HS-27A (cell line): ENCODE data around the gene RER1.

ENCODE experiments used
- DNase-seq: peaks from one replicate; pipeline ENCODE4 v3.0.0-alpha.2; 2012; ENCODE audit warnings: low read depth, missing footprints

Gene RER1

DNA sequence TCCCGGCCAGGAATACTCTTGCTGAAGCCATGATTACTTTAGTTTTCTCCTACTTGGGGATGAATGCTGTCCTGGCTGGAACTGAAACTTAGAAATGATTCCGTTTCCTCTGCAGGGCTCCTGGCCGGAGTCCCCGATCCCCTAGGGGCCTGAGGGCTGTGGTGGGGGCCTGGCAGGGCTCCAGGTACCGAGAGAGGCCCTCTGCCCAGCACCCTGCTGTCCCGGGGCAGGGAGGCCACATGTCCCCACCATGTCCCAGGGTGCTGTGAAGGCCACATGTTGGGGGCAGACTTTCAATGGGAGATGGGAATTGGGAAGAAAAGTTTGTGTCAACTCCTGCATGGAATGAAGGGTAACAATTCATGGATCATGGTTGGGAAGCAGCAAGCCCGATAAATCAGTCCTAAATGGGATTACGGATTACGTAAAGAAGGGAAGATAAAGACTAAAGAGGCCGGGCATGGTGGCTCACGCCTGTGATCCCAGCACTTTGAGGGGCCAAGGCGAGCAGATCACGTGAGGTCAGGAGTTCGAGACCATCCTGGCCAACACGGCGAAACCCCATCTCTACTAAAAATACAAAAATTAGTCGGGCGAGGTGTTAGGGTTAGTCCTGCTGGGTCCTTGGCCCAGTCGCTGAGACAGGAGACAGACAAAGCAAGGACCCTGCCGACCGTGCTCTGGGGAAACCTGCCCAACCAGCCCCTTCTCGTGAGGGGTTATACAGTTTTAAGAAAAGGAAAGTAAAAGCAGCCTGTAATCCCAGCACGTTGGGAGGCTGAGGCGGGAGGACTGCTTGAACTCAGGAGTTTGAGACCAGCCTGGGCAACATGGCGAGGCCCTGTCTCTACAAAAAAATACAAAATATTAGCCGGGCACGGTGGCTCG is 37.8 kb upstream of the RER1 start:
- no peak for DNase-seq

DNA sequence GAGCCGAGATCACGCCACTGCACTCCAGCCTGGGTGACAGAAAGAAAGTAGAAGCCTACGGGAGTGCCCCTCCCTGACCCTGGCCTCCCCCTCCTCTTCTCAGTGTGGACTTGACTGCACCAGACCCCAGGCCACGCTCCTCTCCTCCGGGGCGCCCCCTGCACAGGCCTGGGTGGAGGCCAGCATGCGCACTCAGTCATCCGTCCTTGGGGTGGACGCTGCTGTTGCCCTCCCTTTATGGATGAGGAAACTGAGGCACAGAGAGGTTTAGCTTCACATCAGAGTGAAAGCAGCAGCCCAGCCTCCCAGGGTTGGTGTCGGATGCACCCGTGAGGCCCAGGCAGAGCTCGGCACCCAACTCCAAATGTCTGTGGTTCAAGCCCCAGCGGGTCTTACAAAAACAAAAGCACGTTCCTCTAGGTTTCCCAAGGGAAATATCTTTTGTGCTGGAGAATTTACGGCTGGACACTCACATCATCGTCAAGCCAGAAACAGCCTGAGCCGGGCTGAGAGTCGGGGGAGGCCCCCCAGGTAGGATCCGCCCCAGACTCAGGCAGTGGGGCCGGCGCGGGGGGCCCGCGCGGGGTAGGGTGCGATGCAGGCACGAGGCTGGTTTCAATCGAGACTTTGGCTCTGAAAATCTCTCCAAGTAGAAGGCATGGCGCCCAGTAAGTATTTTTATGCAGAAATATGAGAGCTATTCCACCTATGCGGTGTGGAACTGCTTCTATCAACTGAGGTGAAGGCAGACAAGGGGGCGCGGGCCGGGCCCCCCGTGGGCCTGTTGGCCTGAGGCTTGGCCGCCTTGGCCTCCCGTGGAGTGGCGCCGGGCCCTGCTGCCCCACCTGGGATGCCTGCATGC is 36.9 kb upstream of the RER1 start:
- no peak for DNase-seq

DNA sequence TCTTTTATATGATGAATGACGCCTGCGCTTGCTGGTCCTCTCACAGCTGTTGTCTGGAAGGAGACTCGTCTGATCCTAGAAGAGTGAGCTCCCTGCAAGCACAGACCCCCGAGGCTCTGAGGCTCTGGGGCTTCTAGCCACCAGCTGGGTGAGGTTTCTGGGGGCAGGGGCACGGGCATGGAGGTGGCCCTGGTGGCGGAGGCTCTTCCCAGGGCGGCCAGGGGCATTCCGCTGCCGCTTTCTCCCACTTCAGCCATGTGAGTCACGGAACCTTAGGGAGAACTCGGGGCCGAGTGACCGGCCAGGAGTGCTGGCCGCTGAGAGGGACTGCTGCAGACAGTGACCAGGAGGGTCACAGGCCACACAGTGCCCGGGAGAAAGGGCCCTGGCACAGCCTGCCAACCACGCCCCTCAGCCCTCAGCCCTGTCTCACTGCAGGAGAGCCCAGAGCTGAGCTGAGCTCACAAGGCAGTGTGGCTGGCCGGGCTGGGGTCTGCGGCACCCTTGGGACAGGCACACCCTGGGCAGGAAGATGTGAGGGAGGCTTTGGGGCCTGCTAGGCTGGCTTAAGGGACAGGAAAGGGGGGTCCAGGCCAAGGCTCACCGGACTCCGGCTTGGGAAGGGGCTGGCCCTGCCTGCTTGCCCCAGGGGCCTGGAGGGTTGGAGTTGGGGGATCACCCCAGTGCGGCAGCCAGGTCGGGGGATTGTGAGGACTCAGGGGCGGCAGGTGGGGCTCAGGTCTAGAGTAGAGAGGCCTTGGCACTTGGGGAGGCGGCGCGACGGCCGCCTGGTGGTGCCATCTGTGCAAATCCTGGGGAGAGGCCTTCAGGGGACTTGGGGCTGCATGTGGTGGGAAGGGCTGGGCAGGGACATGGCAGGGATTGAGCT is 36.0 kb upstream of the RER1 start:
- no peak for DNase-seq

DNA sequence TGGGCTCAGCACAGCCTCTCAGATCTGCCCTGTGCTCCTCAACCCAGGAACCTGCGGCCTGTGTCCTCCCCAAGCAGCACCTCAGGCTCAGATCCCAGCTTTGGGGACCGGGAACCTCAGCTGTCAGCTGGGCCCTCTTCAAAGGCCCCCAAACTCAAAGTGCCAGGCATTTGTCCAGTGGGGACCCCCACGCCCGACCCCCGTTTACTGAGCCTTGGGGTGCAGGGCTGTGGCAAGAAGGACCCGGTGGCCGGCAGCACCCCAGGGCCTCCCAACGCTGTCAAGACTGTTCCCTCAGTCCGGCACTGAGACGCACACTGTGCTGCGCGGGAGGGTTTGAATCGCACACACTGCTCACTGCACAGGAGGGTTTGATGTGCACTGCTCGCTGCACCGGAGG is 35.2 kb upstream of the RER1 start:
- no peak for DNase-seq

DNA sequence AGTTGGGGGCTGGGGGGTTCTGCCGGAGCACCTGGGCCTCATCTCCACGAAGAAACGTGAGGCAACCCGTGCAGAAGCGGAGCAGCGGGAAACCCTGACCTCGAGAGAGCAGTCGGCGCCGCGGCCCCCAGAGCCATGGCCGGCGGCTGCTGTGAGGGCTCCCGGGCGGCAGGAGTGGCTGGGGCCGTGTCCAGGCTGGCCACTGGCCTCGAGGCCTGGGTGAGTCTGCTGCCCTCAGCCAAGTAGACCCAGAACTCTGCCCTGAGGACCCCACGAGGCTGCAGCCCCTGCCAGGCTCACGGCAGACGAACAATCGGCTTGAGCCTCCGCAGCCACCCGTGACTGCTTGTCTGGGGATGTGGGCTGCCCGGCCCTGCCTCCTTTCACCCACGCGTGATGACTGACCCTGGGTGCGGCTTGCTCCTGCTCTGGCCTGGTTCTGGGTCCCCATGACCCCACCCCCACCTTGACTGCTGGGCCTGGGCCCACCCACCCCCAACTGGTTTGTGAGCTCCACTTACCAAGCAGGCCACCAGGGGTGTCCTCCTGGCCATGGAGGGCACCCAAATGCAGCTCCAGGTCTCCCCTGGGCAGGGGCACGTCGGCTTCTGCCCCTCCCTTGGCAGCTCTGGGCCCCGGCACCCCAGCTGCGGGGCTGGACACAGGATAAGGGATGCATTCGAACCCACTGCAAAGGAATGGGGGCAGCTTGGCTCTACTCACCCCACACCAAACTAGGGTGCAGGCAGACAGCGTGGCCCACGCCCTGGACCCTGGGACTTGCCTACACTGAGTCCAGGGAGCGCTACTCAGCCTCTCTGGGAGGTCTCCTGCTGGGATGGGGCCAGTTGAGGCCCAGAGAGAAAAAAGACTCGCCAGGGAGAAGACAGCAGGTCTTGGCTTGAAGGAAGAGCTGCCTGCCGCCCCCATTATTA is 34.5 kb upstream of the RER1 start:
- no peak for DNase-seq

DNA sequence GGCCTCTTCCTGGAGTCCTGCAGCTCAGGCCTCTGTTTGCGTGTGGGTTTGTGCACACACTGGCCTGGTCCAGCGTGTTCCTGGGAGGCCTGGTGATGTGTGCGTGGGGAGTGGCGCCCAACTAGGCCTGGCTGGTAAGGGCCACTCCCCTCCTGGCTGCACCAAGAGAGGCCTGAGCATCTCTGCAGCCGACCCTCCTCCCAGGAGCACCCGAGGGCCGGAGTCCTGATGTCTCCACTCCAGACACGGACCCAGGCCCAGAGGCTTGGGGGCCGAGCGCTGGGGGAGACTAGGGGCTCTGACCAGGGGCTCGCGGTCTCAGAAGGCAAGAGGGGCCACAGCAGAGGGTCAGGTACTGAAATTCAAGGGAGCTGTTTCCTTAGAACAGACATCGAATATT is 33.6 kb upstream of the RER1 start:
- DNase-seq, result no peak

DNA sequence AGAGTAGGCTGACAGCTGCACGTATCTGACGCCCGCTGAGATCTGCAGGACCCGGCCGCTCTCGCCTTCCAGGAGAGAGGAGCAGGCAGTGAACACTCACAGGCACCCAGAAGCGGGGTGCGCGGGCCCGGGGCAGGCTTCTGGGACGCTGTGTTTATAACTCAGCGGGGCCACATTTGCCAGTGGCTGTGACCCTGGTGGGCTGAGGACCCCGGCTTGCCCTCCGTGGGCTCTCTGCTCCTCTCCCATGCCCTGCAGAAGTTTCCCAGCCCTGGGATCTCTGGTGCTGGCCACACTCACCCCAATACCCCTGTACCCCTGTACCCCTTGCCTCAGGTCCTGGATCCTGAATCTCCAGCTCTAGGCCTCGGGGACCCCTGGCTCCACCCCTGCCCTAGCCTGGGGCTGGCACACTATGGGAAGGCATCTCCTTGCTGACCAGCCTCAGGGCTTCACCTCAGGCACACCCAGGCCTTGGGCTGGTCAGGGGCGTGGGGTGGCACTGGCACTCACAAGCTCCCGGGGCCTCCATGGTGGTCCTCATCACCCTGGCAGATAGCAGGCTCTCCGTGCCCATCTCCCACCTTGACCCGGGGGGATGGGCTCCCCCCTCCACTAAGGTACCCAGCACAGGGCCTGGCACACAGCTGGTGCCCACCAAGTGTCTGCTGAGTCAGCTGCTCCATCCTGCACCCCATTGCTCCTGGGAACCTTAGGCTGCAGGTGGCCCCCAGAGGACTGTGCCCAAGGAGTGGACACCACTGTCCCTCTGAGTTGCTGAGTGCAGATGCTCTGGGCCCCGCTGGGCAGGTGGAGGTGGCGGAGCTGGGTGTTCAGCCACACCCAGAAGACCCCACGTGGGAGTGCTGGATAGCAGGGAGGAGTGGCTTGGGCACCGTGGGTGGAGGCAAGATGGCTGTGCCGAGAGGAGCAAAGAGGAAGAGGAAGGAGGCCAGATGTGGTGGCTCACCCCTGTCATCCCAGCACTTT is 32.7 kb upstream of the RER1 start:
- DNase-seq, result no peak

DNA sequence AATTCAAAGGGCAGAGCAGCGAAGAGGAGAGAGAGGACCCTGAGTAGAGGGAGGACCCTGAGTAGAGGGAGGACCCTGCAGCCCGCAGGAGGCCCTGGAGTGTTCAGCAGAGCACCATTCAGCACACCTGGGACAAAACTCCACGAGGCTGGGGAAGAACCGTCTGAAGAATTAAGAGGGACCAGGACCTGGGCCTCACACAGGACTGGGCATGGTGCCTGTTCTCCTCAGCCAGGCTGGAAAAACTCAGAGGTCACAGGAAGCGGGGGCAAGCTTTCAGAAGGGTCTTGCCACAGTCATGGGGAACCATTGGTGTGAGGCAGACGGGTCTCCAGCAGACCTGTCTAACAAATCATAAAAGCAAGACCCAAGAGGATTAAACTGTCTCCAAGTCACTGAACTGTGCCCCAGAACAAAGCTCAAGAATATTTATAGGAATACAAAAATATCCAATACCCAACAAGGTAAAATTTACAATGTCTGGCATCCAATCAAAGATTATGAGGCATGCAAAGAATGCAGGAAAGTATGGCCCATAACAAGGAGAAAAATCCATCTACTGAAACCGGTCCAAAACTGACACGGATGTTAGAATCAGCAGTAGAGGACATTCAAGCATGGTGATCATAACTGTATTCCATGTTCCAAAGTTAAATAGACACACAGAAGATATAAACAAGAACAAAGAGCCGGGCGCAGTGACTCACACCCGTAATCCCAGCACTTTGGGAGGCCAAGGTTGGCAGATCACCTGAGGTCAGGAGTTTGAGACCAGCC is 30.9 kb upstream of the RER1 start:
- DNase-seq, result no peak

DNA sequence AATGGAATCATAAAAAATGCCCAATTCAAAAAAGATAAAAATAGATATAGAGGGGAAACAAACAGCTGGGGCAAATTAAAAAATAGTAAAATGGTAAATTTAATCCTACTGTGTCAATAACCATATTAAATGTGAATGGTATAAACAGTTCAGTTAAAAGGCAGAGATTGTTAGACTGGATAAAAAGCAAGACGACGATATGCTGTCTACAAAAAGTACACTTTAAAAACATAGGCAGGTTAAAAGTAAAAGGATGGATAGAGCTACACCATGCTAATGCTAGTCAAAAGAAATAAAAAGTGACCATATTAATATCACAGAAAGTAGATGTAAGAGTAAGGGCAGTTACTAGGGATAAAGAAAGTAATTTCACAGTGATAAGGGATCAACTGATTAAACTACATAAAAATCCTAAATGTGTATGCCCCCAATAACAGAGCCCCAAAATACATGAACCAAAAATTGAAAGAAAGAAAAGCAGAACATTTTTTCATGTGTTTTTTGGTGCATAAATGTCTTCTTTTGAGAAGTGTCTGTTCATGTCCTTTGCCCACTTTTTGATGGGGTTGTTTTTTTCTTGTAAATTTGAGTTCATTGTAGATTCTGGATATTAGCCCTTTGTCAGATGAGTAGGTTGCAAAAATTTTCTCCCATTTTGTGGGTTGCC is 27.7 kb upstream of the RER1 start:
- no peak for DNase-seq

DNA sequence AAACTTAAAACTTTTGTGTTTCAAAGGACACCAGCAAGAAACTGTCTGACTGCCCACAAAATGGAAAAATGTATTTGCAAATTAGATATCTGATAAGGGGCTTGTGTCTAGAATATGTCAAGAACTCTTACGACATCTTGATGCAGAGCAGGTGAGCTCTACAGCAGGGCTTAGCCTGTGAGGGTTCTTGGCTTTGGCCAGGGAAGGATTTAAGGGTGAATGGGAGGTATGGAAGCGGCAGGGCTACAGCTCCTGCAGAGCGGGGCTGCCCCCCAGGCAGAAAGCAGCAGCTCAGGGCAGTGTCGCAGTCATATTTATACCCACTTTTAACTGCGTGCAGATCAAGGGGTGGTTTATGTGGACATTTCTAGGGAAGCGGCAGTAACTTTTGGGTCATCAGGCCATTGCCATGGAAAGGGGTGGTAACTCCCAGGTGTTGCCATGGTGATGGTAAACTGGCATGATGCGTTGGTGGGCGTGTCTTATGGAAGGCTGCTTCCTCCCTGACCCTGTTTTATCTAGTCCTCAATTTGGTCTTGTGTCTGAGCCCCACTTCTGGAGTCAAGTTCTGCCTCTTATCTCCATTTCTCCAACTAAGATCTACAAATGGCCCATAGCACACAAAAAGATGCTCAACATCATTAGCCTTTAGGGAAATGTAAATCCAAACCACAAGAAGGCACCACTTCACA is 23.4 kb upstream of the RER1 start:
- DNase-seq, result no peak

DNA sequence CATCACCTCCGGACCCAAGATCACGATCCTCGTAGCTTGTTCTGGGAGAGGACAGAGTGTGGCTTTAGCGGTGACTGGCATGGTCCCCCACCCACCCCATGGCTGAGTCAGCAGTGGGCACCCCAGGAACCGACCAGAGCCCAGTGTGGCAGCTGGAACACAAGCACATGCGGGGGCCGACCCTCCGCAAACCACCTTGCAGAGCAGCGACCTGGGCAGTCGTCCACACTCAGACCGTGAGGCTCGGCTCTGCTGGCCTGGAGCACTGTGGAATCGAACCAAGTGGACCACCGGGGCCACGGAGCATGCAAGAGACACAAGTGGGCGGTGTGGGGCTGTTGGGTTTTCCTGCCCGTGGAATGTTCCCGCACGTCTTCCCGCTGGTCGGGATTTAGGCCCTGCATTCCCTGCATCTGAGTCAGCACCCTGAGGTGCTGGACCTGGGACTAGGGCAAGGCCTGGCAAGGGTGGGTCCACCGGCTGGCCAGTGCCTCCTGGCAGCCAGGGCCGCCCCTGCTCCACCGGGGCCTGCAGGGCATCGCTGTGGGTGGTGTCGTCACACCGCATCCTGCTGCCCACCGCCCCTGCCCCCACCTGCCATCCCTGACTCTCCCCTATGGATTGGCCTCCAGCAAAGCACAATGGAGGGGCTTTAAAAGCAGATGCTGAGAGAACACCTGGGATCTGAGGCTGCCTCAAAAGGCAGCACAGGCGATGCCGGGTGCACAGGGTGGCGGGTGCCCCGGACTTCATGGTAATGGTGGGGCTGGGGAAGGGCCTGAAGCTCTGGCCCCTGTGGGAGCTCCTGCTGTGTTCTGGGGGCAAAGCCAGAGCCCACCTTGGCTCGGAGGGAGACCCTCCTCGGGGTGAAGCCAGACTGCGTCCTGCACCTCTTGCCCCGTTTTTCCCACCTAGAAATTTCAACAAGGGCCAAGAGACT is 18.8 kb upstream of the RER1 start:
- DNase-seq, result no peak

DNA sequence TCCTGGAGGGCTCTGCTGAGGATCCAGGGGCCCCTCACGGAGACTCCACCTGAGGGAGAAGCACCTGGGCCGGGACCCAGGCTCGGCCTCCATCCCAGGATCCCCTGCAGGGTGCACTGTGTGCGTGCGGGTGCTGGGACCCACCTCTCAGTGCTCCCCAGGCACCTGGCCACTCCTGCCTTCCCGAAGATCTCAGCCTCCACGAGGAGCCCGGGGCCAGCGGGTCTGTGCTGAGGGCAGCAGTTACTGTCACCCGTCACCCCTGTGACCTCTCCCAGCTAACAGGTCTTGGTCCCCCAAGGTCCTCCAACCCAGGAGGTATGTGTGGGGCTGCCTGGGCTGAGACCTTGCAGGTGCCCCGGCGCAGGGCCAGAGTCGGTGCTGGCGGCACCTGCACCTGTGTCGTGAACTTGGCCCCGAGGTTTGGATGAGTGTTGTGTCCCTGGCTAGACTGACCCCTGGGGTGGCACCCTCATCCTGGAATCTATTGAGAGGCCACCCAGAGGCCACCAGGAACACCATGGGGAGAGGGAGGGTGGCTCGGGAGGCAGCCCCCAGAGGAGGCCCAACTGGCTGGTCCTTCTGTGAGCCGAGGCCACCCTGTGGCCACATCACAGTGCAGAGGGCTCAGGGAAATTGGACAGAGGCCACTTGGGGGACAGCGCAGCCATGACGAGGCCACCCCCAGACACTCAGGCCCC is 17.9 kb upstream of the RER1 start:
- no peak for DNase-seq

DNA sequence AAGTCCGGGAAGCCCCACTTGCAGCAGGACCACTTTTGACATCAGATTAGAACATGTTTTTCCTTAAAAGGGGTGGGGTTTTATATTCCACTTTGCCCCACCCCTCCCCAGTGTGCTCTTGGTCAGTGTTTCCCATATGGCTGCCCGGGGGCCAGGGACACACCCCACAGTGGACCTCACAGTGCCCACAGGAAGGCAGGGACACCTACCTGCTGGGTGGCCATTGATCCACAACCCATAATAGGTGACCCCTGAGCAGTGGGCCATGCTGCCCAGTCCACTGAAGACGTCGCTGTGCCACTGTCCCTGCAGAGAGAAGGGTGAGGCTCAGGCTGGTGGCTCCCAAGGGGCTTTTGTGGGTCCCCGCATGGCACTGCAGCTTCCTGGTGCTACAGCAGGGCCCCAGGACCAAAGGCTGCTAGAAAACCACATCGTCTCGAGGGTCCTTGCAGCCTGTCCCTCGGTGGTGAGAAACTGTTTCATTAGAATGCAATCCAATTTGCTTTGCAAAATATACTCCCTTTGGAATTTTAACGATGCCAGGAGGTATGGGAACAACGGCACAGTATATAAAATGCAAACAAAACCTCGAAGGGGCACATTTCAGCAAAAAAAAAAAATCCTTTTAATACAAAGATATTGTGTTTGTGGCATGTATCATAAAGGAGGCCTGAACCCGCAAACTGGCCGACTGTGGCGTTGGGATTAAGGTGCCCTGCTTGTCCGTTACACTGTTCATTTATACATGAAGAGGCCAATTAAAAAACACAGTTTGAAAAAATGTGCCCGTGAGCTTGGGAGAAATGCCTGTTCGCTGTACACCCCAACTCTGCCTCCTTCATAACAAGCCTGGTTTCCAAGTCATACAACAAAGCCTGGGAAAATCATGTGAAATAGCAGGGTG is 17.1 kb upstream of the RER1 start:
- DNase-seq, result no peak

DNA sequence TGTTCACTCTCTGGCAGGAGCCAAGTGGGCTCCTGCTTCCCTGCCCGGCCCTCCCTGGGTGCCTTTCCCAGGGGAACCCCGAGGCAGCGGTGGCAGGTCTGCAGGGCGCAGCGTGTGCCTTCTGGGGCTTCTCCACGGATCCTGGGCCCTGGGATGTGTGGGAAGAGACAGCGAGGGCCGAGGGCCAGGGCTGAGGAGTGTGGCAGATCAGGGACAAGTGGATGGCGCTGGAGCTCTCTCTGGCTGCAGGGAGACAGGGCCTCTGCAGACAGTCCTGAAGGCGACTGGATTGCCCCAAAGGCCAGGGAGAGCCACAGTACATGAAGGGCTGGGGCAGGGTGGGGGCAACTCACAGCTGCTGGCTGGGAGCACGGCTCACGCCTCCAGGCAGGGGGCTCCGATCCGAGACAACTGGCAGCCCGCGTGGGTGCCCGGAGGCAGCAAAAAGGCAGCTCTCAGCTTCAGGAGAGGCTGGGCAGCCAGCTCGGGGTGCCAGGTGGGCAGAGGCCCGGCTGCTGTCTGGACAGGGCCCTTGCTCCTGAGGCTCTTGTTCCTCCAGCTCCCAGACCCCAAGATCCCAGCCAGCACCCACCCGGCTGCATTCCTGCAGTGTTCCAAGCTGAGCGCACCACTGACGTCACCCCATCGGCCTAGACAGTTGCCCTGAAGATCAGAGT is 16.3 kb upstream of the RER1 start:
- no peak for DNase-seq

DNA sequence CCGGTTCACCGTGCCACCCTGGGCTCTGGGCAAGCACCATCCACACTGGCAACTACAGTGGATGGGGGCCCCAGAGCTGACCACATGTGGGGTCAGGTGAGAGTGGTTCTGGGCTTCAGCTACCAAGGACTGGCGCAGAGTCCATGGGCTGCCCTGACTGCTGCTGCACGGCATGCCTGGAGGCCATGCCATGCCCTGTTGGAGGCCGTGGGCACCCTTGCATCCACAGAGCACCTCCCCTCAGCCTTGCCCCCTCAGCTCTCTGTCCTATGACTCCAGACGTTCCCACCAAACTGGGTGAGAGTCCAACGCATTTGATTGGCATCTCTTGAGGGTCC is 15.7 kb upstream of the RER1 start:
- DNase-seq, result no peak
